ENCODE measurements around the gene HPSE.

The HPSE gene

GRCh38 chr4:83334425-83335241 lies at the start of gene HPSE:
Gene HPSE (minus strand): TSS chr4:83334848. CDS start chr4:83334782, 66 bp downstream.
- peak; percentile 47 for DNase-seq (ENCODE audit: extremely low read depth, low read depth)
- no peak for TF ChIP-seq CTCF (IDR thresholded peaks at IDR 0.05; ENCODE audit: low read depth, low read length, missing control alignments)
- H3K4me3 ChIP-seq (replicated peaks; ENCODE audit: low read depth, low read length), result peak within 1 kb of the TSS; percentile 55

GRCh38 chr4:83382850-83383249 lies 48.2 kb upstream of the HPSE start:
- no peak overlapping the region for H3K4me3 ChIP-seq (replicated peaks; ENCODE audit: low read depth, low read length)
- TF ChIP-seq CTCF (IDR thresholded peaks at IDR 0.05; ENCODE audit: low read depth, low read length, missing control alignments), result no peak
- DNase-seq (ENCODE audit: extremely low read depth, low read depth), result no peak

- H3K4me3 ChIP-seq (replicated peaks; ENCODE audit: low read depth, low read length), result no peak overlapping the region
- TF ChIP-seq CTCF (IDR thresholded peaks at IDR 0.05; ENCODE audit: low read depth, low read length, missing control alignments), result no peak
- DNase-seq (ENCODE audit: extremely low read depth, low read depth), result no peak
These were observed 46.5 kb upstream of the HPSE start for GRCh38 chr4:83381173-83381572.

GRCh38 chr4:83378419-83378818 lies 43.8 kb upstream of the HPSE start:
- TF ChIP-seq CTCF (IDR thresholded peaks at IDR 0.05; ENCODE audit: low read depth, low read length, missing control alignments), result no peak
- H3K4me3 ChIP-seq (replicated peaks; ENCODE audit: low read depth, low read length), result no peak overlapping the region
- DNase-seq (ENCODE audit: extremely low read depth, low read depth), result no peak

- H3K4me3 ChIP-seq (replicated peaks; ENCODE audit: low read depth, low read length), result no peak overlapping the region
- no peak for DNase-seq (ENCODE audit: extremely low read depth, low read depth)
- no peak for TF ChIP-seq CTCF (IDR thresholded peaks at IDR 0.05; ENCODE audit: low read depth, low read length, missing control alignments)
These were observed 38.3 kb upstream of the HPSE start for GRCh38 chr4:83372931-83373330.

GRCh38 chr4:83371936-83372335 lies 37.3 kb upstream of the HPSE start:
- DNase-seq (ENCODE audit: extremely low read depth, low read depth), result no peak
- no peak overlapping the region for H3K4me3 ChIP-seq (replicated peaks; ENCODE audit: low read depth, low read length)
- no peak for TF ChIP-seq CTCF (IDR thresholded peaks at IDR 0.05; ENCODE audit: low read depth, low read length, missing control alignments)

Data from HFF-Myc (cell line).